ENCODE measurements around the gene ATG4C.
A peak's percentile ranks its signal among the peaks of the same experiment; 100 is the strongest.

Gene ATG4C

GRCh38 chr1:62840555-62840954, 56.6 kb downstream of the ATG4C start:
- DNase-seq (ENCODE audit: low read depth) = no peak

- peak; percentile 42 for DNase-seq (ENCODE audit: low read depth)
These were observed 57.7 kb downstream of the ATG4C start for GRCh38 chr1:62841587-62842169.

GRCh38 chr1:62844030-62844429, 60.1 kb downstream of the ATG4C start:
- no peak for DNase-seq (ENCODE audit: low read depth)

- DNase-seq (ENCODE audit: low read depth) = no peak
These were observed 65.1 kb downstream of the ATG4C start for GRCh38 chr1:62849031-62849430.

- DNase-seq (ENCODE audit: low read depth) = no peak
These were observed 68.3 kb downstream of the ATG4C start for GRCh38 chr1:62852253-62852652.

GRCh38 chr1:62856960-62857359, 73.0 kb downstream of the ATG4C start:
- no peak for DNase-seq (ENCODE audit: low read depth)

- DNase-seq (ENCODE audit: low read depth) = no peak
These were observed 85.4 kb downstream of the ATG4C start for GRCh38 chr1:62869217-62869754.

- no peak for DNase-seq (ENCODE audit: low read depth)
These were observed 86.2 kb downstream of the ATG4C start for GRCh38 chr1:62870148-62870547.

- no peak for DNase-seq (ENCODE audit: low read depth)
These were observed 91.7 kb downstream of the ATG4C start for GRCh38 chr1:62875676-62876075.

GRCh38 chr1:62876535-62876934, 92.6 kb downstream of the ATG4C start:
- DNase-seq (ENCODE audit: low read depth) = no peak

GRCh38 chr1:62877579-62877978, 93.6 kb downstream of the ATG4C start:
- DNase-seq (ENCODE audit: low read depth) = no peak

GRCh38 chr1:62879962-62880361, 96.0 kb downstream of the ATG4C start:
- no peak for DNase-seq (ENCODE audit: low read depth)

GRCh38 chr1:62882201-62883104, 98.5 kb downstream of the ATG4C start:
- no peak for DNase-seq (ENCODE audit: low read depth)

GRCh38 chr1:62884156-62884740, 100.3 kb downstream of the ATG4C start:
- no peak for DNase-seq (ENCODE audit: low read depth)

GRCh38 chr1:62887799-62888507, 104.0 kb downstream of the ATG4C start:
- no peak for DNase-seq (ENCODE audit: low read depth)

- DNase-seq (ENCODE audit: low read depth) = no peak
These were observed 108.1 kb downstream of the ATG4C start for GRCh38 chr1:62891956-62892562.

GRCh38 chr1:62897788-62898187, 113.9 kb downstream of the ATG4C start:
- DNase-seq (ENCODE audit: low read depth) = no peak

GRCh38 chr1:62900566-62900965, 116.6 kb downstream of the ATG4C start:
- no peak for DNase-seq (ENCODE audit: low read depth)

GRCh38 chr1:62901650-62902049, 117.7 kb downstream of the ATG4C start:
- DNase-seq (ENCODE audit: low read depth) = no peak

GRCh38 chr1:62903522-62903921, 119.6 kb downstream of the ATG4C start:
- DNase-seq (ENCODE audit: low read depth) = no peak

GRCh38 chr1:62903982-62904855, 120.3 kb downstream of the ATG4C start:
- no peak for DNase-seq (ENCODE audit: low read depth)
